NCI-H1436 treated with DMSO at 0.1 percent for 48 hours (cell line): ENCODE results near the gene NECTIN4.
"Not testable (repeated sequence)": the region's sequence is repeated elsewhere in the genome, so short reads cannot be mapped to it uniquely, and the experiment has no call there.

Source experiments
- DNase-seq: peaks from one replicate; lab custom pipeline; 2025; lab: John Stamatoyannopoulos, UW

NECTIN4 gene

GRCh38 chr1:161082483-161082882 lies 6.9 kb downstream of the NECTIN4 start:
- no peak for DNase-seq

DNA sequence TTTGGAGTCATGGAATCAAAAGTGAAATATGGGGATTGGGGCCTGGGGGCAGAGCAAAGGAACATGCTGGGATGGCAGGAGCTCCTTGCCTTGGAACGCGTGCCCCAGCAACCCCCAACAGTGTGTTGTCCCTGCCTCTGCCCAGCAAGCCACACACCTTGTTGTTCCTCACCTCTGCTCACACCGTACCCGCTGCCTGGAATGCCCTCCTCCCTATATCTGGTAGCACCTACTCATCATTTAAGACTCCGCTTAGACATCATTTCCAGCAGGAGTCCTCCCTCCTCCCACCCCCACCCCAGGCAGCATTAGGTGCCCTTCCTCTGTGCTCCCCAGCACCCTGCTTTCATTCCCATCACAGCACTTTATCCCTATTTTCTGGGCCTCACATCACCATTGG lies 7.8 kb downstream of the NECTIN4 start:
- no peak for DNase-seq

DNA sequence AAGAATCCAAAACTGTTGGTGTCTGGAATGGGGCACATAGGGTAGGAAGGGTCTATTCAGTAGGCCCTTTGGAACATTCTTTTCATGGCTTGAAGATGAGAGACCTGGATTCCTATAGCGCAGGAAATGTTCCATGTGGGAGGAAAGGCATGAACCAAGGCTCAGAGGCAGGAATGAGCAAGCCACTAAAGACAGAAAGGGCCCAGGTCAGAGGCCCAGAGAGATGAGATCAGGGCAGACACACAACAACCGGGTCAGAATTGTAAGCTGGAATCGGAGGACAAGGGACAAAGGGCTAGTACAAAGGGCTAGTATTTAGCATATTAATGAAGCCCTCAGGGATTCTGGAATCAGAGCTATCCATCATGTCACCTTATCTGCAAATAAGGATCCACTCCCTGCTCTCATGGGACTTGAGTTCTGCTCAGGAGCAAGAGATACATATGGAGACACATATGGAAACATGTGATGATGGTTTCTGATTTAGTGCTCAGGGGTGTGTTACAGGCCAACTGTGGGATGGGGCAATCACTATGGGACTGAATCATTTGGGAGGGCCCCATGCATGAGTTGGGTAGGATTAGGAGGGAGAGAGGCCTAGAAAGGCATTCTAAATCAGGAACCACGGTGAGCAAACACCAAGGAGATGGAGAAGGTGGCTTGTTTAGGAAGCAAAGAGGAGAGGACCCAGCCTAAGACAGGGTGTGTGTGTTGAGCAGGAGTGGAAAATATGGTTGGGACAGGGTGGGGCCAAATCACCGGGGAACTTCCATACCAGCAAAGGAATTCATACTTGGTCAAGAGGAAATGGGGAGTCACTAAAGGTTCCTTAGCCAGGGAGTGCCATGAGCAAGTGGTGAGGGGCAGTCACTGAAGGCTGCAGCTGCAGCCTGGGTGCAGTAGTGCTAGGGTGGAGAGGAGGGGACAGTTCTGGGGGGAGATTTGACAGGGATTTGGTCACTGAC lies 8.6 kb downstream of the NECTIN4 start:
- no peak for DNase-seq

- no peak for DNase-seq
These were observed 9.8 kb downstream of the NECTIN4 start for GRCh38 chr1:161079436-161080110.

GRCh38 chr1:161077426-161077825 lies 11.9 kb downstream of the NECTIN4 start:
- DNase-seq, result no peak

DNA sequence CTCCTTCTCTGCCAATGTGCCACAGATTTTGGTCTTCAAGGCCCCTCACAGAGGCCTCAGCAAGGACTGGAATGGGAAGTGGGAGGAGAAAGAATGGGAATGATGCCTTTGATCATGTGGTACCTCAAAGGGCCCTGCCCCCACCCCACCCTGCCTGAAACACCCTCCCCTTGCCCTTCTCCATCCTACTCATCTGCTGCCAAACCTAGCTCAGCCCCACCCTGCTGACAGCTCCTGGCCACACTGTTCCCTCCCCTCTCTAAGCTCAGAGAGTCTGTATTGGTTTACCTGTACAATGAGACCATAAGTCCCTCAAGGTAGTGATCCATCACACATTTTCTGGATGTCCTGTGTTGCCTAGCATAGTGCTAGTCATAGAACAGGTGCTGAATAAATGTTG lies 12.9 kb downstream of the NECTIN4 start:
- no peak for DNase-seq

DNA sequence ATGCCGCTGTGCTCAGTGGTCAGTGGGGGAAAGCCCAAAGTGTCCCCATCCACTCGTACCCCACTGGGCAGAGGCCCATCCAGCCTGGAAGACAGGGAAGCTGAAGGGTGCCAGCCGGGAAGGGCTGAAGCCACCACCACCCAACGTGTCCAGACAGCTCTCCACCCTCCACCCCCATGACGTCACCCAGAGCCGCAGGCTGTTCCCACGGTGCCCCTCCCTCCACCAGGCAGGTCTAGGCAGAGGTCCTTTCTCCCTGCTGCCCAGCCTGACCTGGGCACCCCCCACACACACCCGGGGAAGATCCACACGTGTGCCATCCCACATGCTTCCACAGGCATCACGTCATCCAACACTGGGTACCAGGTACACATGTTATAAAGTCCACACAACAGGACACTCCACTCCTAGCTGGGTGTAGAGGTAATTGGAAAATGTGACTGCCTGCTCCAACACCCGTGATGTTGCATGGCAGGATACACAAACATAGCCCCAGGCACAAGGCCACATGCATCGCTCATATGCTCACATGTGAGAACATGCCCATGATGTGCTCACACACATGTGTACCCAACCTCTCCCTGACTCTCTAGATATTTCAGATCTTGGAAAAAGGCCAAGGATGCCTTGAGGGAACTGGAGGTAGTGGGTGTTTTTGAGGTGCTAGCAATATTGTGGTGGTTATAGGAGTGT lies 14.5 kb downstream of the NECTIN4 start:
- DNase-seq, result no peak

DNA sequence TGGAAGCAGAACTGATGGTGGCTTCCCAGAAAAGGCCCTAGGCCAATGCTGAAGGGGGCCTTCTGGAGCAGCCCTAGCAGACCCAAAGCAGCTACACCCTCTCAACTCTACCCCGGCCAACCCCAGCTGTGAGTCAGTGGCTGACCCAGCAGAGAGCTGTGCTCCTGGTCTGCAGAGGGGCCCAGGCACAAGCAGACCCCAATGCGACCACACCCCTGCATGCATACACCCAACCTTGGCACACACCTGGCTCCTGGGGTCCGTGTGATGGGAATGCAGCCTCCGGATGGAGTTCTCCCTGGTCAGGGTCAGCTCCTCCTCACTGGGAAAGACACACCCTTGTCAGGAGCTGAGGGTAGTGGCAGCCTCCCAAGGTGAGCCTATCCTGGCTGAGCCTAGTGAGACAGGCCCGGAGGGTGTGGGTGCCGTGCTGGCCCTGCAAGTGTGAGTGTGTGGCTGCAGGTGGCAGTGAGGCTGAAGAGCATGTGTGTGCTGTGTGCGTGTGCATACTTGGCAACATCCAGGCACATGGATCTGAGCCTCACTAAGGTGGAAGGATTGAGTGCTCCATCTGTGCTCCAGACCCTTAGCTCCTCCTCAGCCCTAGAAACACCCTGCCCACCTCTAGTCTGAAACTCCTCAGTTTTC lies 15.8 kb downstream of the NECTIN4 start:
- no peak for DNase-seq

GRCh38 chr1:161072751-161073449 lies 16.5 kb downstream of the NECTIN4 start:
- no peak for DNase-seq

- DNase-seq, result no peak
These were observed 17.4 kb downstream of the NECTIN4 start for GRCh38 chr1:161071886-161072371.

DNA sequence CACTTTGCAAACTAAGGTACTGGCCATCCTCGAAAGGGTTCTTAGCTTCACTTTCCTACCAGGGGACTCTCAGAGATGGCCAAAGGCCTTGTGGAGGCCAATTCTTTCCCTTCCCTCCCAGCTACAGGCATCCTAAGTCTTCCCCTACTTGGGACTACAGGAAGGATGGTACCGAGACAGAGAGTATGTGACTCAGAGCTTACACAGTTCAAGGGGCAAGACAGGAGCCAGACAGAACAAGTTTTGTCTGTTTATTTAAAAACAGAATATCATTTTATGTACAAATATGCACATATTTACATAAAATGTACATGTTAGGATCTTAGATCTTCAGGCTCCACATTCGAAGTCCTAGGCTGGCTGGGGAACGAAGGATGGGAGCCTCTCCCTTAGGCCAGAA lies 18.6 kb downstream of the NECTIN4 start:
- no peak for DNase-seq

DNA sequence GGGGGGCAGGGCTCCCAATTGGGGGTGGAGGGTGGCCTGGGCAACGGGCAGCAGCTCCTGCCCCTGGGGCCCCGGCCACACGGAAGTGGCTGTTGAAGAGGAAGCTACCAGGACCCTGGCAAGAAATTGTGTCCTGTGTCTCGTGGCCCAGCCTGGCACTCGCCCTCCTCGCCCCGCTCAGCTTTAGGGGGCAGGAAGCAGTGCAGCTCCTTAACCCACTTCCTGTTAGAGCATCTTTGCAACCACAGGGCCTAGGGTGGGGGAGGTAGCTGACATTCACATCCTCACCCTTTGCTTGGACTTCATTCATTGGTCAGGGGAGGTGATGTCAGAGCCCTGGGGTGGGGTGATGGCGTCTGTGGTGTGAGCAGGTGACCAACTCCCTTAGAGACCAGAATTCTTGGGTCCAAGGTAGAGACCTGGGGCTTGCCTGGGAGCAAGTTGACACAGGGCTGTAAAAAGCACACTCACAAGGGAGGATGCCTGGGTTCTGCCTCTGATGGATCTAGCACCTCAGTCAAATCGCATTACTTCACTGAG lies 19.6 kb downstream of the NECTIN4 start, which contains the start of gene ARHGAP30:
Gene ARHGAP30 (minus strand): TSS at position 161 of the 540 bp plus-strand sequence. CDS start 267 bp downstream, outside the sequence.
- no peak for DNase-seq

- no peak for DNase-seq
These were observed 20.1 kb downstream of the NECTIN4 start for GRCh38 chr1:161069241-161069640.

GRCh38 chr1:161068306-161069234 lies 20.8 kb downstream of the NECTIN4 start:
- DNase-seq, result no peak

DNA sequence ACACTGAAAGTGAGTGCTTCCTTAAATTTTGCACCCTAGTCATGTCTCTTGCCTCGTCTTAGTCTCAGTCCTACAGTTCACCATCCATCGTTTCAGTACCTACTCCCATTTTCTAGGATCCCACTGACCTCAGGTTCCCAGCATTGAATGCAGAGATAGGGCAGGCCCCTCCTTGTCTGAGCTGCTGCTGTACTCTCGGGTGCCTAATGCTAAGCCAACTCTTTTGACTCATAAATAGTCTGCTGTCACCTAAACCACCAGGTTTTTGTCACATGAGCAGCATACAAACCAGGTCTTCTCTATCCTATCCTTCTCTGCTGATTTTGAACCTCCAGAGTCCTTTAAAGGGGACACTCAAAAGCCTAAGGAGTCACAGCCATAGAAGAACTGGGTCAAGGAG lies 22.7 kb downstream of the NECTIN4 start:
- no peak for DNase-seq

GRCh38 chr1:161065681-161066080 lies 23.7 kb downstream of the NECTIN4 start:
- DNase-seq, result not testable (repeated sequence)

DNA sequence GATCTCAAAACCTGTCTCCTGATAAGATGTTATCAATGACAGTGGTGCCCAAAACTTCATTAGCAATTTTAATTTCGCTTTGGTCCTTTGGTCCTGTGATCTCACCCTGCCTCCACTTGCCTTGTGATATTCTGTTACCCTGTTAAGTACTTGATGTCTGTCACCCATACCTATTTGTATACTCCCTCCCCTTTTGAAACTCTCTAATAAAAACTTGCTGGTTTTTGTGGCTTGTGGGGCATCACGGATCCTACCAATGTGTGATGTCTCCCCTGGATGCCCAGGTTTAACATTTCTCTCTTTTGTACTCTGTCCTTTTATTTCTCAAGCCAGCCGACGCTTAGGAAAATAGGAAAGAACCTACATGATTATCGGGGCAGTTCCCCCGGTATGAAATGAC lies 25.4 kb downstream of the NECTIN4 start:
- not testable (repeated sequence) for DNase-seq

DNA sequence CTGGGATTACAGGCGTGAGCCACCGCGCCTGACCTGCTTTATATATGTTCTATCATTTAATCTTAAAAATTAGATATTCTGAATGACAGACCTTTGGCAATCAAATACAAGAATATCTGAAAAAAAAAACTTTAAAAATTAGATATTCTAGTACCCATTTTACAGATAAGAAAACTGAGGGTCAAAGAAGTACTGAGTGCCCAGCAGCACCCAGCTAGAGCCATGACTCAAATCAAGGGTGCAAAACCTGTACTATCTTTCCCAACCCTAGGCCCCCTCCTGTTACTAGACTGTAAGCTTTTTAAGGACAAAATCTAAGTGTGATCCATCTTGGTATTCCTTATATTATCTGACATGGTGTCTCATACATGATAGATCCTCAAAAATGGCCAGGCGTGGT lies 27.9 kb downstream of the NECTIN4 start:
- DNase-seq, result no peak

- no peak for DNase-seq
These were observed 30.1 kb downstream of the NECTIN4 start for GRCh38 chr1:161059293-161059692.

- DNase-seq, result no peak
These were observed 34.6 kb downstream of the NECTIN4 start for GRCh38 chr1:161054805-161055204.
